GM12873 (cell line): ENCODE results near the gene MME.

Source experiments
- TF ChIP-seq, protein P1 (sequence below): IDR thresholded peaks from 2 replicates; pipeline ENCODE4 v1.5.1; 2012; ENCODE audit warnings: low read depth, mild to moderate bottlenecking, moderate library complexity, low read length, control low read depth; ENCODE audit not compliant: insufficient read depth; ENCODE audit errors: missing control alignments

The MME gene

DNA sequence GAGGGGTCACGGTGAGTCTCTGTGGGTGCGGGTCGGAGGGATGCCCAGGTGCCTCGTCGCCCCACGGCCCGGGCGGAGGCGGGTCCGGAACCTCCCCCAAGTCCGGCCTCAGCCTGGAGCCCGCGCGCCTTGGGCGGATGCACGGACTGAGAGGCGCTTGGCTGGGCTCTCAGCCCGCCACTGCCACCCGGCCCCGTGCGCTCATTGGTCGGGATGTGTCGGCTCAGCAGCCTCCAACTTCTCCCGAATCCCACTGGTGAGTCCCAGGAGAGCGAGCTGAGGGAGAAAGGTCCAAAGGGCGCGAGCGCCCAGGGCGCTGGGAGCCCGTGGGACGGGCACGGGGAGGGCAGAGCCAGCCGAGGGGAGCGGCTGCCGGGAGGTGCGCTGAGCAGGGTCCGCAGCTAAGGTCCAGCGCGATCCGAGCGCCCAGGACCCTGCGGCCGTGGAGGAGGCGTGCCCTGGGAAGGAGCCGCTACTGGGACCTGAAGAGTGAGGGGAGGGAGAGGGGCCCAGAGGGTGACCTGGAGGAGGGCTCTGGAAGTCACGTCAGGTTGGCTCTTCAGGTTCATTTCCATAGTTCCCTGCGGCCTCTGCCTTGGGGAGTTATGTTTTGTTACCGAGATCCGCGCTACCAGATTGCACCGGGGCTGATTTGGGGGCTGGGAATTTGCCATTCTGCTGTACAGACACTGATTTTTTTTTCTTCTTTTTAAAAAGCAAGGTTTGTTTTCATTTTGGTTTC lies at the start of gene MME:
TSS of gene MME (plus strand) at position 574 of the 742 bp plus-strand sequence. CDS start 3,849 bp downstream, outside the sequence.
- TF ChIP-seq, protein P1, sequence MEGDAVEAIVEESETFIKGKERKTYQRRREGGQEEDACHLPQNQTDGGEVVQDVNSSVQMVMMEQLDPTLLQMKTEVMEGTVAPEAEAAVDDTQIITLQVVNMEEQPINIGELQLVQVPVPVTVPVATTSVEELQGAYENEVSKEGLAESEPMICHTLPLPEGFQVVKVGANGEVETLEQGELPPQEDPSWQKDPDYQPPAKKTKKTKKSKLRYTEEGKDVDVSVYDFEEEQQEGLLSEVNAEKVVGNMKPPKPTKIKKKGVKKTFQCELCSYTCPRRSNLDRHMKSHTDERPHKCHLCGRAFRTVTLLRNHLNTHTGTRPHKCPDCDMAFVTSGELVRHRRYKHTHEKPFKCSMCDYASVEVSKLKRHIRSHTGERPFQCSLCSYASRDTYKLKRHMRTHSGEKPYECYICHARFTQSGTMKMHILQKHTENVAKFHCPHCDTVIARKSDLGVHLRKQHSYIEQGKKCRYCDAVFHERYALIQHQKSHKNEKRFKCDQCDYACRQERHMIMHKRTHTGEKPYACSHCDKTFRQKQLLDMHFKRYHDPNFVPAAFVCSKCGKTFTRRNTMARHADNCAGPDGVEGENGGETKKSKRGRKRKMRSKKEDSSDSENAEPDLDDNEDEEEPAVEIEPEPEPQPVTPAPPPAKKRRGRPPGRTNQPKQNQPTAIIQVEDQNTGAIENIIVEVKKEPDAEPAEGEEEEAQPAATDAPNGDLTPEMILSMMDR: no peak

DNA sequence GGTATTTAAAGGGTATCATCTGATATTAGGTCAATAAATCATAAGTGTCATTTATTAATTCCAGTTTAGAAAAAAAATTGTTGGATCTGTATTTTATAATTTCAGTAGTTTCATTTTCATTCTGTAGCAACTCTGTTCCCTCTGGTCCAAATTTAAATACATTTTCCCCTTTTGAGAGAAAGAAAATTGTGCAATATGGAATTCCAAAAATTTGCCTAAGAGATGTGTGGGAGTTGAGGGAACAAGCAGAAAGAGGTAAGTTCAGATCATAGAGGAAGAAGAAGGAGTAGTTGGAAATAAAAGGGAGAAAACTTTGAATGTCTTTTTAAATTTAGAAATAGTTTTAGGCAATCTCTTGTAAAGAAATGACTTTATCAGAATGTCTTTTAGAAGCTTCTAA lies 48.9 kb upstream of the MME start:
- TF ChIP-seq, protein P1: no peak

DNA sequence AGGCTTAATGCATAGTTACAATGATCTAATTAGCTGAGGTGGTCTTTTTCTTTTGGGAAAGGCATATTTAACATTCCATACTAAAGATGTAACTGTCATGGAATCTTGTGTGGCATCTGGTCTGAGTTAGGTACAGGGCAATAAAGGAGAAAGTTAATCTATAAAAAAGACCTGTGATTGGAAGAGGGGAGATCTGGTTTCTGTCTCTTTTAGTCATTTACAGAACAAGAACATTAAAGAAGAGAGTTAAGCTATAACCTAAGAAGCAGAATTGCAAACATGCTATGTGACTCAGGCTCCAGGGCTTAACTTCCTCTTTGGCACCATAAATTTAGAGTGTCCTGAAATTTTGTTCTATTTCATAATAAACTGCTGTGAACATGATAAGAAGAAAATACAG lies 47.2 kb upstream of the MME start:
- TF ChIP-seq, protein P1: no peak

DNA sequence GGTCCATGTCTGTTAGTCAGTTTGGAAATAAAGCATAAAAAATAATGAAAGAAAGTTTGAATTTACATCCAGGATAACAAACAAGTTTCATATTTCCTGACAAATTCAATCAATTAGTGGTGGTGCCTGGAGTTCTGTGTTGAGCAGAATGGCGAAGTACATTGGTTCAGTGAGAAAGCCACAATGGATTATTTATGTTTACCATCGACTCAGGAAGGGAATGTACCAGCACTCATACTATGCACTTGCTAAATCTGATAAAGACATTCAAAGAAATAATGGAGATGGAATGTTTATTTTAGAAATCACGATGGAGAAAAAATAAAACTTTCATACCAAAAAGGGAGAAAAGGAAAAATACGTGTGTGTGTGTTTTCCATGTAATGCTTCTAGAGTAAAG lies 45.3 kb upstream of the MME start:
- TF ChIP-seq, protein P1: no peak

DNA sequence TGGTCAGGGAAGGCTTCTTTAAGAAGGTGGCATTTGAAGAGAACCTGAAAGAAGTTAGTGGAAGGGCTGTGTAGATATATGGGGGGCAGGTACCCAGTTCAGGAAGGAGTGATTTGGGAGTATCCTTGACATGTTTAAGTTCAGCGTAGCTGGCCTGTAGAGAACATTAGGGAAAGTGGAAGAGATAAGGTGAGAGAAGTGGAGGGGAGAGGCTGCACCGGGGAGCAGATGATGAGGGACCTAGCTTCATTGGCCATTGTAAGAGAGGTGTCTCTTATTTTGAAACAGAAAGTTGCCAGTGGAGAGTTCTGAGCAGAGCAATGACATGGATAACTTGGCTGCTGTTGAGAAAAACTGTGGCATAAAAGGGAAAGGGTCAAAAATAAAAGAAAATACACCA lies 44.6 kb upstream of the MME start:
- TF ChIP-seq, protein P1: no peak

DNA sequence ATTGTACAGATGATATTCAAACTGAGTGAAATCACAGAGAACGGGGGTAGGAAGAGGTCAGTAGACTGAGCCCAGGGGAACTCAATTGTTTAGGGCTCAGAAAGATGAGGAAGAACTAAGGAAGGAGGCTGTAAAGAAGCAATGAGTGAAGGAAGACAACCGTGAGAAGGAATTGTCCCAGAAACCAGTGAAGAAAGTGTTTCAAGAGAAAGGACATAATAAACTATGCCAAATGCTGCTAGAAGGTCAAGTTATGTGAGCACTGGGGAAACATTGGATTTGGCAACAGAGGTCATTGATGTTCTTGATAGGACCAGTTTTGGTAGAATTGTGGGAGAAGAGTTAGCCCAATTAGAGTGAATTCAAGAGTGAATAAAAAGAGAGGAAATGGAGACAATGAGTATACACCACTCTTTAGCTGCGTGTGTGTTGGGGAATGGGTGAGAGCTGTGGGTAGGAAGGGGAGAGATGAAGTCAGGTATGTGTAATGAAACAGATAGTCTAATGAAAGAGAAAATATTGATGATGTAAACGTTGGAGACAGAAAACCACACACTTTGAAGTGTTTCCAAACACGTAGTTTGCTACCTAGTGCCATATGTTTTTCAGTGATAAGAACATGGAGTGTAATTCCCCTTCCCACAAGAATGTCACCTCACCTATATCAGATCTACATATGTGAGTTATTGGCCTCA lies 42.5 kb upstream of the MME start:
- TF ChIP-seq, protein P1: no peak

DNA sequence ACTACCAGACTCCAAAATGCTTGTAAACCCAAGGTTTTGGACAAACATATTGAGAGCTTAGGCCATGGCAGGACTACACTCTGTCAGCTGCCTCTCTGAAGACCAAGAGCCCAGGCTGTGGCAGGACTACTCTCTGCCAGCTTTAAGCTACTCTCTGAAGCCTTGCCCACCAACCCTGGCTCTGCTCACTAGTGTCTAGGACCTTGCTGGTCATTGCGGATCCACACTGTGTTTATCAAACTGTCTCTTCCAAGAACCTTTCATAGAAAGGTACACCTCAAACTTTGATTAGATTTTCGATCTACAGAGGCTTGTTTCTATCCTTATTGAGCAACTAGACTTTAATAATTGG lies 41.9 kb upstream of the MME start:
- TF ChIP-seq, protein P1: no peak
